A549 treated with Mapracorat at 1 μM for 4 hours (cell line): Measurements from ENCODE around the gene NCSTN. TPM values are rescaled to one million over a fixed set of nuclear protein-coding genes. Genes with fewer than 3 reads are reported as not detected.

Experiments used
- total RNA-seq: library from RNA; stranded (reverse); fragments of 200-300 nt; extraction: Qiagen RNA extraction; gene quantifications from 5 replicates; pipeline ENCODE4 v1.2.3, GENCODE V29; 2022

NCSTN gene
- 38.1 to 48.5 TPM (median 46.2 TPM) in 5 replicates for total RNA-seq

DNA sequence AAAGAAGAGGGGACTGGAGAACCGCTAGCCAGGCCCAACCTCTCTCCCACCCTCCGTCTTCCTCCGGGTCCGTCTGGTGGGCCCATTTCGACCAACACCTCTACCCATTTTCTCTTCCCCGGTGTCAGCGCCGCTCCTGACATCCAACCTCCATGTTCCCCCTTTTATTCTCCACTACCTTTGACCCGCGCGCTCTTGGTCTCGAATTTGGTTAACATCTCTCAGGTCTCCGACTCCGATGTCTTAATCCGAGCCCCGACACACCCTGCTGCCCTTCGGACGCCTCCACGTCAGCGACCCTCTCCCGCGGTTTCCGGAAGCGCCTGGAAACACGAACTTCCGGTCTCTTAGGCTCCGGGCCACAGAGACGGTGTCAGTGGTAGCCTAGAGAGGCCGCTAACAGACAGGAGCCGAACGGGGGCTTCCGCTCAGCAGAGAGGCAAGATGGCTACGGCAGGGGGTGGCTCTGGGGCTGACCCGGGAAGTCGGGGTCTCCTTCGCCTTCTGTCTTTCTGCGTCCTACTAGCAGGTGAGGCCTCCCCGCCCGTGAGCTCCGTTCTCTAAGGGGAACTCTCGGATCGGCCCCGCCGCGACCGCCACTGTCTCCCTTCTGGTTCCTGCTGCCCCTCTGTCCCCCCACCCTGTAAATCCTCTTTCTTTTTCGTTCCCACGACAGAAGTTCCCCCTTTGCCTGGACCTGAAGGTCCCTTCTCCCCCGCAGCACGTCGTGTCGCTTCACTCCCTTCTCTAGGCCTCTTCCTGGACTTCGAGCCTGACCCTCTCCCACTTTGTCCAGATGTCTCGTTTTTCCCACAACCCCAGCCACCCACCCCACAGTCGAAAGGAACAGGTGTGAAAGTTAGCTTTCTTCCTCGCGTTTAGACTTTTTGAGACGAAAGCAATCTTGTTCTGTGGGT, at the start of gene NCSTN, which contains the start of gene COPA:
Gene NCSTN (plus strand): TSS at position 431 of the 917 bp plus-strand sequence. CDS start 14 bp downstream, at position 445.
Gene COPA (minus strand): TSS at position 298 of the 917 bp plus-strand sequence. CDS start 80 bp downstream, at position 218.

DNA sequence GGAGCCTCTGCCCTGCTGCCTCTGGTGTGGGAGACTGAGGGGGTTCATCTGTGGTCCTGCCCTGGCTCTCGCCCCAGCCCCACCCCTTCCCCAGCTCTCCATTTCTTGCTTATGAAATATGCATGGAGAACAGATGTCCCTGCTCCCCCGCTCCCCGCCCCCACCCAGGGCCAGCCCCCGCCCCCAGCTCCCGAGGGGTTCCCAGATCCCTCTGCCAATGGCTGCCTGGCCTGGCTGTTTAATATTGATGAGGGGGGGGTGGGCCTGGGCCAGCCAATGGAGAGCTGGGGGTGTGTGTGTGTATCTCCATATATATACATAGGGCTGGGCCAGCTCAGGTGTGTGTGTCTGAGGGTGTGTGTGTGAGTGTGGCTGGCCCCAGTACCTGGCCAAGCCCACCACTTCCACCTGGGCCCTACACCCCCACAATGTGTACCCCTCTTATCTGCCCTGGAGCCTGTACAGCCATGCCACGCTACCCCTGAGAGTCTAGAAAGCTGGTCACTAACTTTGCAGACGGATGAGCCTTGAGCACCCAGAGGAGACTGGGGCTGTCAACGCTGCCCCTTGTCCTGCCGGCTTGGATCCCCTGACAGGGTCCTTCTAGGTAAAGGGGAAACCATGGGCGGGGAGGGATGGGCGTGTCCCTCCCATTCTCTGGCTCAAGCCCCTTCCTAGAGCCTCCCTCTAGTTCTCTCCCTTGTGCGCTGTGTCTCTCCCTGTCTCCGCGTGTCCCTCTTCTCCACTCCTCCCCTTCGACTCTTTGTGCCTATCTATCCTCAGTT, 23.7 kb downstream of the NCSTN start, which contains the start of gene NHLH1:
Gene NHLH1 (plus strand): TSS at position 341 of the 785 bp plus-strand sequence. CDS start 3,661 bp downstream, outside the sequence.

DNA sequence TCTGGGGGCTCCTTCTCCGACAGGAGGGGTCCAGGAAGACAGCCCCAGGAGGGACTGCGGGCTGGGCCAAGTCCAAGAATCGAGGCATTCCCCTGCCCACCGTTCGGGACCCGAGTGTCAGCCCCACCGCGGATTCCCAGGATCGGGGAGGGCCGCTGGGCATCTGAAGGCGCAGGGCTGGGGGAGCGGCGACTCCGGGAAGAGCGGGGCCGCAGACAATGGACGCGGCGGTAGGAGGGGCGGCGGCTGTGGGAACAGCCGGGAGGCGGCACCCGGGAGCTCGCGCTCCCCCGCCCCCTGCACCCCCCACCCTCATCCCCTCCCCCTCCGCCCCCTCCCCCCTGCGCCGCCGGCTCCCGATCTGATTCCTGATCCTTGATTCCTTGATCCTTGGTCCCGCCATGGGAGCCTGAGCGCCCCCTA, 57.1 kb downstream of the NCSTN start, which contains the start of gene VANGL2:
Gene VANGL2 (plus strand): TSS at position 342 of the 423 bp plus-strand sequence. CDS start 15,274 bp downstream, outside the sequence.

Other genes starting within 250 kb of the NCSTN start
- 6.4 to 10.7 TPM (median 9.3 TPM) in 5 replicates for gene IGSF8, start 244.8 kb upstream of the NCSTN start, total RNA-seq
- 0.04 to 0.10 TPM (median 0.05 TPM) in 5 replicates for gene ATP1A2, start 227.6 kb upstream of the NCSTN start, total RNA-seq
- not detected in 5 replicates for gene ATP1A4, start 191.8 kb upstream of the NCSTN start, total RNA-seq
- not detected in 5 replicates for gene CASQ1, start 152.8 kb upstream of the NCSTN start, total RNA-seq
- 177 to 215 TPM (median 186 TPM) in 5 replicates for gene PEA15, start 138.0 kb upstream of the NCSTN start, total RNA-seq
- 40.5 to 56.2 TPM (median 51.8 TPM) in 5 replicates for gene DCAF8, start 80.8 kb upstream of the NCSTN start, total RNA-seq
- 20.8 to 27.6 TPM (median 24.2 TPM) in 5 replicates for gene PEX19, start 58.2 kb upstream of the NCSTN start, total RNA-seq
- 74.1 to 94.3 TPM (median 86.1 TPM) in 5 replicates for gene COPA, start 133 bp upstream of the NCSTN start, total RNA-seq
- gene NHLH1, start 23.7 kb downstream of the NCSTN start, total RNA-seq = 0.38 to 0.74 TPM (median 0.39 TPM) in 5 replicates
- 0.57 to 0.82 TPM (median 0.79 TPM) in 5 replicates for gene VANGL2, start 57.2 kb downstream of the NCSTN start, total RNA-seq
- gene SLAMF6, start 179.9 kb downstream of the NCSTN start, total RNA-seq = not detected in 5 replicates
- gene CD84, start 236.1 kb downstream of the NCSTN start, total RNA-seq = not detected in 5 replicates